Measurements from ENCODE around the gene ROBO4. TPM values are rescaled to one million over a fixed set of nuclear protein-coding genes. Genes with fewer than 3 reads are reported as not detected.

Gene ROBO4
- total RNA-seq, 1 donor, result 3.3 TPM

DNA sequence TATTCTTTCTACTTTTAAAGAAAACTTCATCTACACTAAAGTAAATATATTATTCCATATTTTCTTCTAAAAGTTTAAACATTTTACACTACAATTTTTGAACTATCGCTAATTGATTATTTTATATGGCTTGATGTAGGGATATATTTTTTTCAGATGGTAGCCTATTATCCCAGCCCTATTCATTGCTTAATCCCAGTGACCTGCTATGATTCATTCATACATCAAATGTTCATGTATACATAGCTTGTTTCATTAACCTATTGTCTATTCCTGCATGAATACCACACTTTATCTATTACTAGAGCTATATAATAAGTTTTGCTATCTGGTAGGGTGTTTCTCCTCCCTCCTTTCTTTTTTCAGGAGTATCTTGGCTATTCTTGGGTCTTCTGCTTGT lies 5.0 kb upstream of the ROBO4 start:
- TF ChIP-seq, protein P1, sequence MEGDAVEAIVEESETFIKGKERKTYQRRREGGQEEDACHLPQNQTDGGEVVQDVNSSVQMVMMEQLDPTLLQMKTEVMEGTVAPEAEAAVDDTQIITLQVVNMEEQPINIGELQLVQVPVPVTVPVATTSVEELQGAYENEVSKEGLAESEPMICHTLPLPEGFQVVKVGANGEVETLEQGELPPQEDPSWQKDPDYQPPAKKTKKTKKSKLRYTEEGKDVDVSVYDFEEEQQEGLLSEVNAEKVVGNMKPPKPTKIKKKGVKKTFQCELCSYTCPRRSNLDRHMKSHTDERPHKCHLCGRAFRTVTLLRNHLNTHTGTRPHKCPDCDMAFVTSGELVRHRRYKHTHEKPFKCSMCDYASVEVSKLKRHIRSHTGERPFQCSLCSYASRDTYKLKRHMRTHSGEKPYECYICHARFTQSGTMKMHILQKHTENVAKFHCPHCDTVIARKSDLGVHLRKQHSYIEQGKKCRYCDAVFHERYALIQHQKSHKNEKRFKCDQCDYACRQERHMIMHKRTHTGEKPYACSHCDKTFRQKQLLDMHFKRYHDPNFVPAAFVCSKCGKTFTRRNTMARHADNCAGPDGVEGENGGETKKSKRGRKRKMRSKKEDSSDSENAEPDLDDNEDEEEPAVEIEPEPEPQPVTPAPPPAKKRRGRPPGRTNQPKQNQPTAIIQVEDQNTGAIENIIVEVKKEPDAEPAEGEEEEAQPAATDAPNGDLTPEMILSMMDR (IDR thresholded peaks at IDR 0.05; ENCODE audit: insufficient read depth, low read length), result no peak
- H3K4me3 ChIP-seq (ENCODE audit: low read depth, low read length), result no peak overlapping the region
- DNase-seq (ENCODE audit: low read depth), result no peak

DNA sequence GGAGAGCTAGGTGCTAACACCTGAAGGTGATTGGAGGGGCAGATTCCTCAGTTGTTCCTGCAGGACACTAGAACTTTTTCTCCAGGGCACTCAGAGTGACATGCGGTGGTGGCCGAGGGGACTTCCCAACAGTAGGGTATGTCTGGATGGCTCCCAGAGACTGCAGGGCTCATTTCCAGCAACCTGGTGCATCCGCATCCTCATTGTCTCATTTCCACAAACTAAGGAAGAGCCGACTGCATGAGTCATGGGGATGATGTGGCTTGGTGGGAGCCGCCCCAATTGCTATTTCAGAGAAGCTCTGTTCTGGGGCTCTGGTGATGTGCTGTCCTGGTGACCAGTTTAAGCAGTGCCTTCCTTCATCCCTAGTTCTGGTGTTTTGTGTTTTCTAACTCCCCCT lies 2.8 kb upstream of the ROBO4 start:
- peak overlapping the region; percentile 29 for H3K4me3 ChIP-seq (ENCODE audit: low read depth, low read length)
- DNase-seq (ENCODE audit: low read depth), result peak; percentile 88
- TF ChIP-seq, protein P1 (IDR thresholded peaks at IDR 0.05; ENCODE audit: insufficient read depth, low read length), result no peak

DNA sequence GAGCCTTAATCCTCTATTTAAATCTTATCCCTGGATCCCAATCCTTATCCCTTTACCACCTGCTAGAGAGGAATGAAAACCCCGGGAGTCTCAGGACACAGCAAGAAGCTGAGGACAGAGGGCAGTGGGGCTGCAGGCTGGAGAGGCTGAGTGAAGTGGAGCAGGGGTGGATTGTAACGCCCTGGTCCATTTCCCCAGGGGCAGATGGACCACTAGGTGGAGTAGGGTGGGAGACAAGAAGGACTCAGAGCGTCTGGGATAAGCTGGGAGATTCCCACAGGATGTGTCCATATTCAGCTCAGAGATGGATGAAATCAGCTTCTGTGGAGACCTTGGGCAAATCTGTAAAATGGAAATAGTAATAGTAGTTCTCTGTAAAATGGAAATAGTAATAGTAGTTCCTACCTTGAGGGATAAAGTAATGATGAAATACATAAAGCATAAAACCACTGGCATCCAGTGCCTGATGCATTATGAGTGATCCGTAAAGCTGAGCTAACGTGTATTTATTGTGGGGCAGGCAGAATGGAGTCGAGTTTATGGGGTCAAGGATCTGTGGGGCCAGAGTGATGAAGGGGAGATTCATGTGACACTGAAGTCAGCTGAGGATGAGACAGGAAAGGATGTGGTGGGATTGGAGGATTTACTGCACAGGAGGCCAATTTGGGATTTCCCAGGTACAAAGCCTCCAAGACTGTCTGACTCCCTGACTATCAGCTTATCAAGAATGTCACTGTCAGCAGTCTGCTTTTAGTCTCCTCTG lies 1.9 kb upstream of the ROBO4 start:
- DNase-seq (ENCODE audit: low read depth), result peak; percentile 21
- TF ChIP-seq, protein P1 (IDR thresholded peaks at IDR 0.05; ENCODE audit: insufficient read depth, low read length), result peak; percentile 36
- no peak overlapping the region for H3K4me3 ChIP-seq (ENCODE audit: low read depth, low read length)

DNA sequence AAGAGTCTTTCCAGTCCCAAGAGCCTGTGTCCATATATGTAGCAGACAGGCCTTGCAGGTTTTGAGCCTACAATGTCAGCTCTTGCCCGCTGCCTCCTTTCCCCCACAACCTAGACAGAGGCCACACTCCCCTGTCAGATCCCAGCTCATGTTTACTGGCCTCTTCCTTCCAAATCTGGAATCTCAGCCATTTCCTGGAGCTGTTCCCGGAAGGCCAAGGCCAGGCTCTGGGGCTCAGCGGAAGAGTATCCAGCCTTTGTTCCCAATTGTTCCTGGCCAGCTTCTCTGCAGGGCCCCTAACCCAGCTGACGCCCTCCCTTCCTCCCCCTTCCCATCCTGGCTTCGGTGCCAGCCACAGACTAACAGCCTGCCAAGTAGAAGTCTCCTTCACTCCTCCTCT lies 1.0 kb upstream of the ROBO4 start:
- DNase-seq (ENCODE audit: low read depth), result peak; percentile 90
- no peak overlapping the region for H3K4me3 ChIP-seq (ENCODE audit: low read depth, low read length)
- TF ChIP-seq, protein P1 (IDR thresholded peaks at IDR 0.05; ENCODE audit: insufficient read depth, low read length), result no peak

DNA sequence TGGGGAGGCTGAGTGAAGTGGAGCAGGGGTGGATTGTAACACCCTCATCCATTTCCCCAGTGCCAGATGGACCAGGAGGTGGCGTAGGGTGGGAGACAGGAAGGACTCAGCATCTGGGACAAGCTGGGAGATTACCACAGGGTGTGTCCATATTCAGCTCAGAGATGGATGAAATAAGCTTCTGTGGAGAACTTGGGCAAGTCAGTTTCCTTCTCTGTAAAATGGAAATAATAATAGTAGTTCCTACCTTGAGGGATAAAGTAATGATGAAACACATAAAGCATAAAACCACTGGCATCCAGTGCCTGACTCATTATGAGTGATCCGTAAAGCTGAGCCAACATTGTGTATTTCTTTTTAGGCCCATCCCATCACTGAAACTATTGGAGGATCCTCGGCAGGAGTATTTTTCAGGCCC lies 607 bp upstream of the ROBO4 start:
- TF ChIP-seq, protein P1 (IDR thresholded peaks at IDR 0.05; ENCODE audit: insufficient read depth, low read length), result peak; percentile 30
- peak; percentile 96 for DNase-seq (ENCODE audit: low read depth)
- H3K4me3 ChIP-seq (ENCODE audit: low read depth, low read length), result no peak overlapping the region

DNA sequence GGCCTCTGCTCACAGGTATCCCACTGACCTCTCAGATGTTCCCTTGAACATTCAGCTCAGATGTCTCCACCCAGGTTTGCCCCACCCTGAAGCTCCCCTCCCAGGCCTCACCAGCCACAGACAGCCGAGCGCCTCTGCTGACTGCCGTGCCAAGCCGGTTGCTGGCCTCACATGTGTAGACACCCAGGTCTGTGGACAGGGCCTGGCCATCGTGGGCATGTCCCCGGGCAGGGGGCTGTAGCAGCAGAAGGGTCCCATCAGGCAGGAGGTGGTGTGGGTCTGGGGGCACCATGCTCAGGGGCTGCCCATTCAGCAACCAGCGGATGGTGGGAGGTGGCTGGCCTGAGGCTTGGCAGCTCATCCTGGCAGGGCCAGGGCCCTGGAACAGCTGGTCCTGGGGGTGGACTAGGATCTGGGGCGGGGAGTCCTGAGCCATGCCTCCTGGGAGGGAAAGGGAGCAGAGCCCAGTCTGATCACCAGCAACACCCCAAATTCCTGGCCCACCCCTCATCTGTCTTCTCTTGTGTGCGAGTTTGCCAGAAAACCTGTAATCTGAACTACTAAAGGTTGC lies 759 bp downstream of the ROBO4 start:
- peak; percentile 90 for DNase-seq (ENCODE audit: low read depth)
- H3K4me3 ChIP-seq (ENCODE audit: low read depth, low read length), result peak overlapping the region; percentile 33
- TF ChIP-seq, protein P1 (IDR thresholded peaks at IDR 0.05; ENCODE audit: insufficient read depth, low read length), result no peak

Measured in fibroblast of the aortic adventitia (primary cell).